ENCODE measurements around the gene MAN1C1.
"Not testable (repeated sequence)": the region's sequence is repeated elsewhere in the genome, so short reads cannot be mapped to it uniquely, and the experiment has no call there.

The MAN1C1 gene

DNA sequence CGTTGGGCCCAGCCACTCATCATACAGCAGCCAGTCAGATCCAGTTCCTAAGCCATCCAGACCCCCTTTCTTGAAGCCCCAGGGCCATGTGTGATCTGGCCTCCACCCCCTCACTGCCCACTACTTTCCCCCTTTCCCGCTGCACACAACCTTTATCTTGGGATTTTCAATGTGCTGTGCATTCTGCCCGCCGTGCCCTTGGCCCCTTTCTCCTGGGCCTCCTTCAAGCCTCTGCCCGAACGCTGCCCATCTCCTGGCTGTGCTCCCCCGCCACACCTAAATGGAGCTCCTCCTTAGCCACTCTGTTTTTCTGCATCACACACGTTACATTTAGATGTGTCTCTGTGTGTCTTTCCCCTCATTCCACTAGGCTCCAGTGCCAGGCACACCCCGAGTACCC lies 116.7 kb downstream of the MAN1C1 start:
- Mint-ChIP-seq H3K27ac (no peak overlapping the region), H3K4me1 (ENCODE audit: low read depth) (peaks cover 24% of the 10 kb centered on the region), H3K27me3 (peaks cover 36% of the 10 kb centered on the region), H3K4me3 (no peak overlapping the region), H3K9me3 (no peaks in the 10 kb centered on the region), H3K36me3 (ENCODE audit: low read depth) (no peaks in the 10 kb centered on the region)

DNA sequence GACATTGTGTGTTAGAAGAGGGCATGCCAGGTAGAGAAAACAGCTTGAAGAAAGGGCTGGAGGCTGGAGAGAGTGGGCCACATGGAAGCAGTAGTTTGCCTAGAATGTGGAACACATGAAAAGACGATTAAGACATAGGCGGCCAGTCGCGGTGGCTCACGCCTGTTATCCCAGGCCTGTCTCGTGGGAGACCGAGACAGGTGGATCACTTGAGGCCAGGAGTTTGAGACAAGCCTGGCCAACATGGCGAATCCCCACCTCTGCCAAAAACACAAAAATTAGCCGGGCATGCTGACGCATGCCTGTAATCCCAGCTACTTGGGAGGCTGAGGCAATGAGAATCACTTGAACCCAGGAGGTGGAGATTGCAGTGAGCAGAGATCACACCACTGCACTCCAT lies 118.4 kb downstream of the MAN1C1 start:
- not testable (repeated sequence) for H3K36me3 Mint-ChIP-seq (ENCODE audit: low read depth); H3K4me3 Mint-ChIP-seq; H3K9me3 Mint-ChIP-seq; H3K27ac Mint-ChIP-seq
- peaks cover 33% of the 10 kb centered on the region for H3K27me3 Mint-ChIP-seq
- H3K4me1 Mint-ChIP-seq (ENCODE audit: low read depth), result peaks cover 19% of the 10 kb centered on the region

DNA sequence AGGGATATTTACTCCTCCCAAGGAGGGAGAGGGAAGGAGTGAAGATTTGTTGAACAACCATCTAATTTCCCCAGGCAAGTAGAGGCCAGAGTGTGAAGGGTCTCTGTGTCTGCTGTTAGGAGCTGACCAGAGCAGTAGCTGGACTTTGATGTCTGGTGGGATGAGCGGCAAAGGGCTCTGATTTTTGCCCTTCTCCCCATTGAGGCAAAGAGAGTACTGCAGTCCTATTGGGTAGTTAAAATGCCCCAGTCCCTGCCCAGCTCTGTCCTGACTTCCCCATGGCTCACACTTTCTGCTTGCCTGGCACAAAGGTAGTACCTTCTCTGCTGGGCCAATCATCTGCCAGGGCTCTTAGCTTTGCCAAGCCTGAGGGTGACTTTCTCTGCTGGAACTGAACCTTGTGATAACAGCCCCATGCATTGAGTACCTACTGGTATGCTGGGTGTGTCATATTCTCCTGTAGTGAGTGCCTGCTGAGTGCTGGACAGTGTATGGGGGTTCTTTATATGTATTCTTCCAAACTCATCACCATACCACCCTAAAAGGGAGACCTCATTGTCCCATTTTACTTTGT lies 119.5 kb downstream of the MAN1C1 start:
- peaks cover 24% of the 10 kb centered on the region for H3K27me3 Mint-ChIP-seq
- H3K4me1 Mint-ChIP-seq (ENCODE audit: low read depth), result peaks cover 9% of the 10 kb centered on the region
- no peaks in the 10 kb centered on the region for H3K9me3 Mint-ChIP-seq
- no peak overlapping the region for H3K4me3 Mint-ChIP-seq
- no peaks in the 10 kb centered on the region for H3K36me3 Mint-ChIP-seq (ENCODE audit: low read depth)
- H3K27ac Mint-ChIP-seq, result no peak overlapping the region

DNA sequence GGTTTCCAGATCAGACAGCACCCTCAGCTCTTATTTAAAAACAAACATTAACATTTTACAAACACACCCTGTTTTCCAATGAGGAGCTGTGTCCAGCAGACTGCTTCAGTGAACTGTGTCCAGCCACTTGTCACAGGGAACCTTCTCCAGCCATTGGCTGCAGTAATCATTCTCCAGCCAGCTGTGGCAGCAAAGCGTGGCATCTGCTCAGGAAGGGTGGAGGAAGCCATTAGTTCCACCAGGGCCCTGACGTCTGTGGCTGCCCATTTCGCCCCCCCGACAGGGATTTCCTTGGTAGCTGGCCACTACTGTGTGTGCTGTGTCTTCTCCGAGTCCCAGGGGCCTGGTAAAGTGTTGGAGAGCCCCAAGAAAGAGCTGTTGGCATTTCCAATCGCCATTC lies 120.5 kb downstream of the MAN1C1 start:
- H3K4me1 Mint-ChIP-seq (ENCODE audit: low read depth), result no peaks in the 10 kb centered on the region
- H3K27me3 Mint-ChIP-seq, result peaks cover 16% of the 10 kb centered on the region

DNA sequence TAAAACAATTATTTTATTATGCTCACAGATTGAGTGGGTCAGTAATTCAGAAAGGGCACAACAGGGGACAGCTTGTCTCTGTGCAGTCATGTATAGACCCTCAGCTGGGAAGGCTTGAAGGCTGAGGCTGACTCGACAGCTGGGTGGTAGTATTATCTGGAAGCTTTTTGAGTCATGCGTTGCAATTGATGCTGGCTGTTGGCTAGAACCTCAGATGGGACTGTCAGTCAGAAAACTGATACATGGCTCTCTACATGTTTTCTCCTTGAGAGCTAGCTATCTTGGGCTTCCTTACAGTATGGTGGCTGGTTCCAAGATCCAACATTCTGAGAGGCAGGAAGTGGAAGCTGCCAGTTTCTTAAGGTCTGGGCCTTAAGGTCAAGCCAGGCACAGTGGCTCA lies 121.9 kb downstream of the MAN1C1 start:
- Mint-ChIP-seq H3K27ac (no peak overlapping the region), H3K27me3 (peaks cover 4% of the 10 kb centered on the region), H3K9me3 (no peaks in the 10 kb centered on the region), H3K4me1 (ENCODE audit: low read depth) (no peaks in the 10 kb centered on the region), H3K36me3 (ENCODE audit: low read depth) (no peaks in the 10 kb centered on the region), H3K4me3 (no peak overlapping the region)

More for the DNA sequence above, 120.5 kb downstream of the MAN1C1 start:
- H3K36me3 Mint-ChIP-seq (ENCODE audit: low read depth), result no peaks in the 10 kb centered on the region
- no peaks in the 10 kb centered on the region for H3K9me3 Mint-ChIP-seq
- no peak overlapping the region for H3K4me3 Mint-ChIP-seq
- no peak overlapping the region for H3K27ac Mint-ChIP-seq

DNA sequence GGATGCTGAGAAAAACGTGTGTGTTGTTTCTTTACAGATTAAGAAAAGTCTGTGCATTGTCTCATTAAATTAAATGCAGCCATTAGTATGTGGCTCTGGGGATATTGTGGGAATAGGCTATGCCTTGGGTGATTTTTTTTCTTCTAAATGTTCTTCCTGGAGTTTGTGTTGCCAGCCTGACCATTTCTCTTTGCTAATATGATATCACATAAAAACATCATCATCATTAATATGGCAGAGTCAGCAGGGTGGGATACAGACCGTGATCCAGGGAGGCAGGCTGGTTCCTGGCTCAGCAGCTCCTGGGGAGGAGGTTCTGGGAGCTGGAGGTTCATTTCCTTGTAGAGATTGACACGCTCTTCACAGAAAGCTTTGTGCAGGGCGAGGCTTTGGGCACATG lies 122.8 kb downstream of the MAN1C1 start:
- H3K9me3 Mint-ChIP-seq, result no peaks in the 10 kb centered on the region
- H3K4me1 Mint-ChIP-seq (ENCODE audit: low read depth), result no peaks in the 10 kb centered on the region
- H3K27ac Mint-ChIP-seq, result no peak overlapping the region
- no peaks in the 10 kb centered on the region for H3K36me3 Mint-ChIP-seq (ENCODE audit: low read depth)
- no peak overlapping the region for H3K4me3 Mint-ChIP-seq
- H3K27me3 Mint-ChIP-seq, result peaks cover 4% of the 10 kb centered on the region

DNA sequence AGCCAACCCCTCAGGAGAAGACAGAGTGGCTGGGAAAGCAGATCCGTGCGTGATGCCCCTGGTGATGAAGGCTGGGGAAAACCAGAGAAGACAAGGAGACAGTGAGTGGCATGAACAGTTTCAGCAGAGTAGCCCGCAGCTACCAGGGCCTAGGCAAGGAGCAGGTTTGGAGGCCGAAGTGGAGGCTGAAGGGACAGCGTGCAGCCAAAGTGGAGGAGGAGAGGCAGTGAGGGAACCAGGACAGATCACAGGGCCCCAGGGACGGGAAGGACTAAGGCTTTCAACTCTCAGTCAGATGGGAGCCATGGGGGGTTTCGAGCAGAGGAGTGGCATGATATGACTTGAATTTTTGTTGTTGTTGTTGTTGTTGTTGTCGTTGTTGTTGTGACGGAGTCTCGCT lies 123.5 kb downstream of the MAN1C1 start:
- Mint-ChIP-seq H3K36me3 (ENCODE audit: low read depth) (no peaks in the 10 kb centered on the region), H3K9me3 (no peaks in the 10 kb centered on the region), H3K27me3 (no peaks in the 10 kb centered on the region), H3K4me3 (no peak overlapping the region), H3K4me1 (ENCODE audit: low read depth) (no peaks in the 10 kb centered on the region), H3K27ac (no peak overlapping the region)

DNA sequence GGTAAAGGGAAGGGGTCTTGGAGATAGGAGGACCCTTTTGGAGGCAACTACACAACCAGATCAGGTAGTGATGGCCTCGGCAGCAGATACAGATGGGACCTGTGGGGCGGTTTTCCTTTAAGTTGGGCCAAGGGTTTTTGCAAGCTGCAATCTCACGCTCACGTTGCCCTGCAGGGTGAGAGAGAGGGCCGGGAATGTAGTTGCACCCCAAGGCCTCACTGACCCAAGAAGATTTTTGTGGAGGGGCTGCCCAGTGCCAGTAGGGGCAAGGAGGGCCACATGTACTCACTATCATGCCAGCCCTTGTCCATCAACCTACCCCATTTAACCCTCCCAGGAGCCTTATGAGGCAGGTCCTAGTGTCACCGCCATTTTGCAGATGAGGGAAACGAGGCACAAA lies 125.7 kb downstream of the MAN1C1 start:
- H3K4me1 Mint-ChIP-seq (ENCODE audit: low read depth), result no peaks in the 10 kb centered on the region
- H3K4me3 Mint-ChIP-seq, result no peak overlapping the region
- no peaks in the 10 kb centered on the region for H3K9me3 Mint-ChIP-seq
- H3K27ac Mint-ChIP-seq, result no peak overlapping the region
- no peaks in the 10 kb centered on the region for H3K27me3 Mint-ChIP-seq
- H3K36me3 Mint-ChIP-seq (ENCODE audit: low read depth), result no peaks in the 10 kb centered on the region

DNA sequence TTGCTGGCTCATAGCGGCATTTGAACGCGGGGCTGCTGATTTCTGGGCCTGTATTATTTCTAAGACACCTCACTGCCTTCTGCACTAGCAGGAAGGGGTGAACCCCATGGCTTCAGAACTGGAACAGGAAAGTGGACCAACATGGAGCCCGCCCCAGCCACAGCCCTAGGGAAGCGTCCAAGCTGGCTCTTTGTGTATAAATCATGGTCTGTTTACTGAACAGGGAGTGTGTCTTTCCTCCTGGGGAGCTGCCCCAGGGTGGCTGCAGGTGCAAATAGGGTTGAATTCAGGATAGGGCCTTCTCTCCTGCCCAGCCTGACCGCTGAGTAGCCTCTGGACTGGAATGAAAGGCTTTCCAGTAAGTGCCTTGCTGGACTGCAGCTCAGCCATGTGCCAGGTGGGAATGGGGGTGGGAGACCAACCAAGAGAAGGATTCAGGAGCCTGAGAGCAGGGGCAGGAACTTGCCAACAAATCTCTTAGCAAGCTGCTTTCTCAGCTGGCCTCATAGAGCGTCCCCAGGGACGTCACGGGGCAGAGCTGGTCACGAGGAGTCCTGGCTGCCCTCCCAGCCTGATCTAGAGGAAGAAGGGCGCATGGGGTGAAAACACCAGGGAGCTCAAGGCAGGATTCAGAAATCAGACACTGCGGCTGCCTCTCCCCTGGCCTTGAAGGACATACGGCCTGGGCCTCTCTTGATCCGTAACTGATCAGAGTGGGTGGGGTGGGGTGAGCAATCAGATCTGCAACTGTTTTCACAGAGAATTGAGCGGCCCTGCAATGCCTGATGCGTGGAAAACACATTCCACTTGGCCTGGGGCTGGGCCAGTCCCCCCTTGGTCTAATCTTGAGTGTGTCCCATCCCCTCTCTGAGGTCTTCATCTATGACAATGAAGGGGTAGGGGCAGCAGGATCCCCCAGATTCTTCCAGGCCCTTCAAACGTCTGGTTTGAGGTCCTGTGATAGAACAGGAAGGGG lies 126.9 kb downstream of the MAN1C1 start:
- H3K4me3 Mint-ChIP-seq, result no peak overlapping the region
- H3K4me1 Mint-ChIP-seq (ENCODE audit: low read depth), result no peaks in the 10 kb centered on the region
- H3K27me3 Mint-ChIP-seq, result no peaks in the 10 kb centered on the region
- no peaks in the 10 kb centered on the region for H3K36me3 Mint-ChIP-seq (ENCODE audit: low read depth)
- H3K9me3 Mint-ChIP-seq, result no peaks in the 10 kb centered on the region
- no peak overlapping the region for H3K27ac Mint-ChIP-seq

DNA sequence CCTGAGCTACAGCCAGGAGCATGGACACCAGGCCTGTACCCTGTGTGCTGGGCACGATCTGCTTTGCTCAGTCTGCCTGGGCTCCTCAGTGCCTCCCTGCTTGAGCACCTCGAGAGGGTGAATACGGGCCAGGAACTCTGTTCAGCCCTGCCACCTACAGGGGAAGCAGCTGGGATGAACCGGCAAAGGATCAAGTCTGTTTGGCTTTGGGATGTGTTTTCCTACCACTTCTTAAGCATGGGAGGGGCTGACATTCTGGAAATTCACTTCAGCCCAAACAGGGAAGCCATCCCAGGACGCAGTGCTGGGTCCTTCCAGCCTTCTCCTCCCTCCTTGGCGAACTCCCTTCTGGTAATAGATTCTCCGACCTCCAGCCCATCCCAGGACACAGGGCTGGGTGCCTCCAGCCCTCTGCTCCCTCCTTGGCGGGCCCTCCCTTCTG lies 127.6 kb downstream of the MAN1C1 start:
- Mint-ChIP-seq H3K4me3 (no peak overlapping the region), H3K36me3 (ENCODE audit: low read depth) (no peaks in the 10 kb centered on the region), H3K27ac (no peak overlapping the region), H3K27me3 (no peaks in the 10 kb centered on the region), H3K4me1 (ENCODE audit: low read depth) (no peaks in the 10 kb centered on the region), H3K9me3 (no peaks in the 10 kb centered on the region)

DNA sequence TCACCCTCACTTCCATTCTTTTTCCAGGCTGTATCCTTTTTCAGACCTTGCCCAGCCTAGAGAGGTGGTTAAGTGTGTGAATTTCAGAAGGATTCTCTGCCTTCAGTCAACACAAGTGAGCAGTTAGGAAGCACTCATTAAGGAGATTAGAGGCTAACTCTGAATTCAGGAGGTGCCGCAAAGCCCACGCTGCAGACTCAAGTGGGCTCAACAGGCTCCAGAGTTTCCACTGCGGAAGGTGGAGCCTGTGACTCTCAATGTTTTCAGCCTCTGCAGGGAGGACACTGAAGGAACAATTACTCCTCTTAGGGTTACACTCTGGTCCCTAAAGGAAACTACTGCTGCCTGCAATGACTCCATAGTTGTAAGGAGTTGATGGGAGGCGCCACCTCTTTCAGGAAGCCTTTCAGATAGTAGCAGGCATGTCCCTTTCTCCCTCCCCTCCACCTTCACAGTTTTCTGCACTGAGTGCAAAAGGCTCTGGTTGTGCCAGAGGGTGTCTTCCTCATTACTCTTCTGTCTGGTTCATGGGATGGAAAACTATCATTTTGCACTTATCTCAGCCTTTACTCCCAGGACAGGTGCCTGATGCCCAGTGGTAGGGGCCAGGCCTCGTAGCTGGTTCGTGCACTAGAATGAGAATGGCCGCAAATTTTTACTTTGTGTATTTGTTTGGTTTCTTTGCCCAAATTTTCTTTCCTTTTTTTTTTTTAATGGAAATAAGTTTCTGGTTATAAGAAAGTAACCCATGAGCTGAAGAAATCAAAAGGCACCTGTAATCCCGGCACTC lies 128.2 kb downstream of the MAN1C1 start:
- H3K4me1 Mint-ChIP-seq (ENCODE audit: low read depth), result no peaks in the 10 kb centered on the region
- H3K4me3 Mint-ChIP-seq, result no peak overlapping the region
- H3K36me3 Mint-ChIP-seq (ENCODE audit: low read depth), result no peaks in the 10 kb centered on the region
- no peaks in the 10 kb centered on the region for H3K27me3 Mint-ChIP-seq
- H3K27ac Mint-ChIP-seq, result no peak overlapping the region
- no peaks in the 10 kb centered on the region for H3K9me3 Mint-ChIP-seq

DNA sequence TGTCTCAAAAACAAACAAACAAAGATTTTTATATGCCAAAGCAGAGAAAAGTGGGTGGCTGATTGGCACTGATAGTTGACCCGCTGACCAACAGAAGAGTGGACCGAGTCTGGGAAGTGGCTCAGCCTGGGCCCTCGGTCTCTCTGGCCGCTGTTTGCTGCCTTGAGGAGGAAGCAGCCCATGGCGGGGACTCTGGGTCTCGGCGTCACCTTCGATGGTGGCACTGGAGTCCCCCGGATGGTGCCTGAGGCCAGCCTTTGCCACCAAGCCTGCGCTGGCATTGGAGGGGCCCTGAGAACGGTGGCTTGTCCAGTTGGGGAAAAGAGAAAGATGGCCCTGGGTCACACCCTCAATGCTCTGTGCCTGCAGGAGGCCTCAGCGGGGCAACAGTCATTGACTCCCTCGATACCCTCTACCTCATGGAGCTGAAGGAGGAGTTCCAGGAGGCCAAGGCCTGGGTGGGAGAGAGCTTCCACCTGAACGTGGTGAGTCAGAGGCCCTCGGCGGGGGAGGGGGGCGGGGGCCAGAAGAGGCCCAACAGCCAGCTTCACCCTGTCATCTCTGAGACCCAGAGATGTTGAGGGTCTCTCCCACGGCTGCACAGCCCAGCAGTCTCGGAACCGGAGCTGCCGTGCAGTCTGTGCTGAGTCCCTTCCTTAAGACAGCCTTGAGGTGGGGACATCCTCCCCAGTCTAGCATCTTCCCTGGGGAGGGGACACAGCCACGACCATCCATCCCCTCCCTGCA lies 129.9 kb downstream of the MAN1C1 start:
- no peak overlapping the region for H3K27ac Mint-ChIP-seq
- no peaks in the 10 kb centered on the region for H3K36me3 Mint-ChIP-seq (ENCODE audit: low read depth)
- no peaks in the 10 kb centered on the region for H3K27me3 Mint-ChIP-seq
- no peaks in the 10 kb centered on the region for H3K4me1 Mint-ChIP-seq (ENCODE audit: low read depth)
- H3K4me3 Mint-ChIP-seq, result no peak overlapping the region
- no peaks in the 10 kb centered on the region for H3K9me3 Mint-ChIP-seq

DNA sequence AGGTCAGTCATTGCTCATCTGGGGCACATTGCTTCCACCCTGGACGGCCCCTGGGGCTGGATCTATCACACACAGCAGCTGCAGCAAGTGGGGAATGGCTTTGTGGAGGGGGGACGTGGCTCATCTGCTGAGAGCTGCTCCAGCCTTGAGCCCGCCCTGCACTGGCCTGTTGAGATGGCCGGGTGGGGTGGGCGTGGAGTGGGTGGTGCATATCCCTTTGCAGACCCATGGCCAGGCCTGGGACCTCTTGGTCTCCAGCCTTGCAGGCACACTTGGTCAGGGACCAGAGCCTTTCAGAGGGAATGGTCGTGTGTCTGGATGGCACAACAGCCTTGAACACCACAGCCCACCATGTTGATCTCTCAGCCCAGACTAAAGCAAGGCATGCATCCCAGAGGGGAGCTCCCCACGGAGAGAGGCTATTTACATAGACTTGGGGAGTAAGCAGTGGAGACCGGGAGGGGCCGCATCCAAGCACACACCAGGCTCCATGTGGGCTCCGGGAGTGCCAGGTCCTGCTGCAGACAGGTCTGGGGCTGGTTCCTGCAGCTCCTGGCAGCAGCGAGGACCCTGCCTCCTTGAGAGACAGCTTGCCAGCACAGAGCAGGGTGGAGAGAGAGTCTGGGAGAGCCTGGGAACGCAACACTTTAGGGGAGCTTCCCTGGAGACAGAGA lies 130.6 kb downstream of the MAN1C1 start:
- Mint-ChIP-seq H3K27me3 (no peaks in the 10 kb centered on the region), H3K36me3 (ENCODE audit: low read depth) (no peaks in the 10 kb centered on the region), H3K9me3 (no peaks in the 10 kb centered on the region), H3K4me1 (ENCODE audit: low read depth) (no peaks in the 10 kb centered on the region), H3K27ac (no peak overlapping the region), H3K4me3 (no peak overlapping the region)

DNA sequence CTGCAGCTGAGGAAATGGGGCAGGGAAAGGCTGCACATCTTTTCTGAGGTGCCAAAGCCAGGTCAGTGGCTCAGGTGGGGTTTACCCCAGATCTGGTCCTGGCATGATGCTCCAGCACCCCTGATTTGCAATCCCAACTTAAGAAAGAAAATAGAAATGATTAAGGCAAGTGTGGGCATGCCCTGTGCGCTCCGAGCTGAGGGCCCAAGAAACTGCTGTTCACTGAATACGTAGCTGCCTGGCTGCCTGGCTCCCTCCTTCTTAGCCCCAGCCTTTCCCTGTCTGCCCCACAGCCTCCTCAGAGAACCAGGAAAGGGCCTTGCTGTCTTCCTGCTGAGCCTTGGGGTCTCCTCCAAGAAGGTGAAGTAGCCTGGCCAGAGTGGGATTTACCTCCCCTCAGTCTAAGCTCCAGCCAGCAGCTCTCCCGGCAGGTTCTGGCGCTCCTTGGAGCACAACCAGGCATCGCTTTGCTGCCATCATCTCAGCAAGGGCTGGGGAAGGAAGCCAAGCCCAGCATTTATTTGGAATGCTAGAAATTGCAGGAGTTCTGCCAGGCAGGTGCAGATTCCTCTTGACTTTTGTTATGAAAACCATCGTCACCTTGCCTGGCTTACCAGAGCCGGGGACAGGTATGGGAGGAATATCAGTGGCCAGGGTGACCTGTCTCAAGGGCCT lies 132.1 kb downstream of the MAN1C1 start:
- Mint-ChIP-seq H3K27ac (no peak overlapping the region), H3K27me3 (no peaks in the 10 kb centered on the region), H3K4me1 (ENCODE audit: low read depth) (peaks cover 4% of the 10 kb centered on the region), H3K36me3 (ENCODE audit: low read depth) (no peaks in the 10 kb centered on the region), H3K4me3 (no peak overlapping the region), H3K9me3 (no peaks in the 10 kb centered on the region)

Measured in stimulated activated naive CD8-positive, alpha-beta T cell treated with anti-CD3 and anti-CD28 coated beads, Interleukin-15, Interleukin-2, amounts not matched to agents 100 ng/mL and 50 ng/mL, for 24 hours (primary cell).